ENCODE measurements around the gene SNAPC2. TPM values are rescaled to one million over a fixed set of nuclear protein-coding genes. Genes with fewer than 3 reads are reported as not detected.

The SNAPC2 gene
- total and polyA plus RNA-seq, 2 of the 13 experiments (the other 11 are each of a cell fraction or from before 2014, with no cell fraction given): 10.2 to 12.7 TPM

GRCh38 chr19:7903244-7904073 lies 16.7 kb upstream of the SNAPC2 start, which contains the start of gene MAP2K7 (continued):
- TF ChIP-seq, protein P1, sequence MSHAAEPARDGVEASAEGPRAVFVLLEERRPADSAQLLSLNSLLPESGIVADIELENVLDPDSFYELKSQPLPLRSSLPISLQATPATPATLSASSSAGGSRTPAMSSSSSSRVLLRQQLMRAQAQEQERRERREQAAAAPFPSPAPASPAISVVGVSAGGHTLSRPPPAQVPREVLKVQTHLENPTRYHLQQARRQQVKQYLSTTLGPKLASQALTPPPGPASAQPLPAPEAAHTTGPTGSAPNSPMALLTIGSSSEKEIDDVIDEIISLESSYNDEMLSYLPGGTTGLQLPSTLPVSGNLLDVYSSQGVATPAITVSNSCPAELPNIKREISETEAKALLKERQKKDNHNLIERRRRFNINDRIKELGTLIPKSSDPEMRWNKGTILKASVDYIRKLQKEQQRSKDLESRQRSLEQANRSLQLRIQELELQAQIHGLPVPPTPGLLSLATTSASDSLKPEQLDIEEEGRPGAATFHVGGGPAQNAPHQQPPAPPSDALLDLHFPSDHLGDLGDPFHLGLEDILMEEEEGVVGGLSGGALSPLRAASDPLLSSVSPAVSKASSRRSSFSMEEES (CRISPR knock-in tag; IDR thresholded peaks at IDR 0.05): peak; percentile 91; the same call in 1 of the 2 replicates
- TF ChIP-seq SUZ12 (IDR thresholded peaks at IDR 0.05; ENCODE audit: low read depth, low read length) (no peak), ZNF891 (CRISPR knock-in tag; IDR thresholded peaks at IDR 0.05) (no peak; the same call in 1 of the 2 replicates), CENPT (CRISPR knock-in tag; IDR thresholded peaks at IDR 0.05; ENCODE audit: low read depth) (no peak), TERF1 (CRISPR knock-in tag; IDR thresholded peaks at IDR 0.05) (no peak), SMARCC2 (IDR thresholded peaks at IDR 0.05) (no peak), ZBTB39 (CRISPR knock-in tag; IDR thresholded peaks at IDR 0.05) (no peak), ZSCAN25 (CRISPR knock-in tag; IDR thresholded peaks at IDR 0.05) (peak; percentile 68; the same call in 1 of the 2 replicates), ZNF878 (CRISPR knock-in tag; IDR thresholded peaks at IDR 0.05) (no peak; the same call in 1 of the 2 replicates), ZNF205 (CRISPR knock-in tag; IDR thresholded peaks at IDR 0.05) (peak; percentile 47; the same call in 1 of the 2 replicates), SKI (IDR thresholded peaks at IDR 0.05; ENCODE audit: partially characterized antibody) (peak; percentile 15), REXO4 (CRISPR knock-in tag; IDR thresholded peaks at IDR 0.05; ENCODE audit: borderline replicate concordance) (0 out of 2 replicates have a peak, but pooled peaks have one; percentile 4), TCF7L2 (IDR thresholded peaks at IDR 0.05; ENCODE audit: low read depth, low read length) (no peak), NR2F1 (CRISPR knock-in tag; IDR thresholded peaks at IDR 0.05) (peak in 1 of 2 experiments; percentile 87), RXRB (CRISPR knock-in tag; IDR thresholded peaks at IDR 0.05; ENCODE audit: borderline replicate concordance) (peak; percentile 69; the same call in 1 of the 2 replicates), MIER3 (CRISPR knock-in tag; IDR thresholded peaks at IDR 0.05; ENCODE audit: borderline replicate concordance) (0 out of 2 replicates have a peak, but pooled peaks have one; percentile 63), JARID2 (CRISPR knock-in tag; IDR thresholded peaks at IDR 0.05; ENCODE audit: insufficient replicate concordance) (peak; percentile 47), TSC22D2 (CRISPR knock-in tag; IDR thresholded peaks at IDR 0.05; ENCODE audit: borderline replicate concordance) (peak; percentile 90; the same call in 1 of the 2 replicates), SOX13 (IDR thresholded peaks at IDR 0.05) (no peak), SOX13 (CRISPR knock-in tag; conservative IDR thresholded peaks at IDR 0.05 in 1 of 2, IDR thresholded peaks at IDR 0.05 in 1 of 2) (peak in 1 of 2 experiments; percentile 25; a peak in 2 of 4 replicates), ZNF589 (CRISPR knock-in tag; conservative IDR thresholded peaks at IDR 0.05) (0 out of 2 replicates have a peak, but pooled peaks have one; percentile 41), ZNF546 (CRISPR knock-in tag; conservative IDR thresholded peaks at IDR 0.05) (peak; percentile 57), ZSCAN29 (CRISPR knock-in tag; conservative IDR thresholded peaks at IDR 0.05) (no peak), EP300 (IDR thresholded peaks at IDR 0.05; ENCODE audit: low read depth in 2 of 2, low read length in 2 of 2) (no peak), EP300 (CRISPR knock-in tag; IDR thresholded peaks at IDR 0.05; ENCODE audit: borderline replicate concordance) (peak; percentile 23; the same call in 1 of the 2 replicates)
